GM19099 (cell line): ENCODE results near the gene CRACDL.

Experiments
- POLR2A ChIP-seq: IDR thresholded peaks from 3 replicates; pipeline ENCODE4 v1.6.1; 2011; ENCODE audit warnings: low read depth; ENCODE audit not compliant: insufficient read length; ENCODE audit errors: extremely low read depth

The CRACDL gene

GRCh38 chr2:98932778-98933343, 3.2 kb downstream of the CRACDL start:
- TF ChIP-seq POLR2A, result no peak

- no peak for TF ChIP-seq POLR2A
Observed at GRCh38 chr2:98932164-98932563, 3.9 kb downstream of the CRACDL start.

- TF ChIP-seq POLR2A, result no peak
Observed at GRCh38 chr2:98931596-98931995, 4.4 kb downstream of the CRACDL start.

GRCh38 chr2:98929920-98930319, 6.1 kb downstream of the CRACDL start:
- TF ChIP-seq POLR2A, result no peak

- no peak for TF ChIP-seq POLR2A
Observed at GRCh38 chr2:98928242-98928641, 7.8 kb downstream of the CRACDL start.

GRCh38 chr2:98927027-98927426, 9.0 kb downstream of the CRACDL start:
- TF ChIP-seq POLR2A, result no peak

- TF ChIP-seq POLR2A, result no peak
Observed at GRCh38 chr2:98926601-98927000, 9.4 kb downstream of the CRACDL start.

GRCh38 chr2:98924910-98925309, 11.1 kb downstream of the CRACDL start:
- no peak for TF ChIP-seq POLR2A

- no peak for TF ChIP-seq POLR2A
Observed at GRCh38 chr2:98924038-98924830, 11.8 kb downstream of the CRACDL start.

GRCh38 chr2:98923244-98923940, 12.6 kb downstream of the CRACDL start:
- TF ChIP-seq POLR2A, result no peak

- no peak for TF ChIP-seq POLR2A
Observed at GRCh38 chr2:98921062-98921461, 15.0 kb downstream of the CRACDL start.

- TF ChIP-seq POLR2A, result no peak
Observed at GRCh38 chr2:98917031-98917471, 19.0 kb downstream of the CRACDL start.

- TF ChIP-seq POLR2A, result no peak
Observed at GRCh38 chr2:98915751-98916358, 20.2 kb downstream of the CRACDL start.

GRCh38 chr2:98914713-98915580, 21.1 kb downstream of the CRACDL start:
- no peak for TF ChIP-seq POLR2A
